Activated naive CD8-positive, alpha-beta T cell treated with anti-CD3 and anti-CD28 coated beads for 36 hours (primary cell): Measurements from ENCODE around the gene RPL14. TPM values are rescaled to one million over a fixed set of nuclear protein-coding genes. Genes with fewer than 3 reads are reported as not detected.
A peak's percentile ranks its signal among the peaks of the same experiment; 100 is the strongest.
"Not testable (repeated sequence)": the region's sequence is repeated elsewhere in the genome, so short reads cannot be mapped to it uniquely, and the experiment has no call there.

Experiments
- DNase-seq: peaks from one replicate; pipeline ENCODE4 v3.0.0; 2021
- H3K27ac Mint-ChIP-seq: one replicate; pipeline ENCODE4 v1.8.0; 2022; ENCODE audit warnings: mild to moderate bottlenecking, moderate library complexity, mixed read lengths
- H3K27me3 Mint-ChIP-seq: one replicate; pipeline ENCODE4 v1.8.0; 2022; ENCODE audit warnings: mild to moderate bottlenecking, mixed read lengths
- H3K36me3 Mint-ChIP-seq: one replicate; pipeline ENCODE4 v1.8.0; 2021; ENCODE audit warnings: mild to moderate bottlenecking, mixed read lengths
- H3K4me1 Mint-ChIP-seq: one replicate; pipeline ENCODE4 v1.8.0; 2021; ENCODE audit warnings: mixed read lengths
- H3K4me3 Mint-ChIP-seq: one replicate; pipeline ENCODE4 v1.8.0; 2022; ENCODE audit warnings: mild to moderate bottlenecking, moderate library complexity, mixed read lengths
- H3K9me3 Mint-ChIP-seq: one replicate; pipeline ENCODE4 v1.8.0; 2022; ENCODE audit warnings: mixed read lengths
- total RNA-seq, 2 experiments: library from RNA; stranded (reverse); gene quantifications; one replicate each; pipeline ENCODE4 v1.2.3, GENCODE V29; 2021

The RPL14 gene
- total RNA-seq, 2 experiments from 2014 or later = 3,153 to 3,196 TPM

DNA sequence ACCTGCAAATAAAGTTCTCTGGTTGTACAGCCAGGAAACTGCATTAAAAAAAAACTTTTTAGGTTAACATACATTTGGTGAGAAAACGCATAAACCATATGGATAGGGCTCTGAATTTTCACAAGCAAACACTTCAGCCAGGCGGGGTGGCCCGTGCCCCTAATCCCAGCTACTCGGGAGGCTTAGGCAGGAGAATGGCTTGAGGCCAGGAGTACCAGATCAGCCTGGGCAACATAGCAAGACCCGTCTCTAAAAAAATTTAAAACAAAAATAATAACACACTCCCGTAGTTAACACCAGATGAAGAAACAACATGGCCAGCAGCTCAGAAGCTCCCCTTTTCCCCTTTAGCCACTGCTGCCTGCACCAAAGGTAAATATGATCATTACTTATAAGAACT is 3.2 kb upstream of the RPL14 start:
- Mint-ChIP-seq H3K36me3 (peaks cover 26% of the 10 kb centered on the region), H3K27ac (no peak overlapping the region), H3K4me1 (peaks cover 34% of the 10 kb centered on the region), H3K9me3 (no peaks in the 10 kb centered on the region), H3K27me3 (no peaks in the 10 kb centered on the region), H3K4me3 (peak overlapping the region; percentile 97)
- no peak for DNase-seq

- no peak for DNase-seq
- Mint-ChIP-seq H3K9me3 (no peaks in the 10 kb centered on the region), H3K27ac (no peak overlapping the region)
These were observed 1.8 kb upstream of the RPL14 start for GRCh38 chr3:40455328-40455727.

GRCh38 chr3:40456279-40456939 is 730 bp upstream of the RPL14 start:
- Mint-ChIP-seq H3K4me3 (peak overlapping the region; percentile 93), H3K27me3 (no peaks in the 10 kb centered on the region), H3K9me3 (no peaks in the 10 kb centered on the region), H3K27ac (peak overlapping the region; percentile 90), H3K36me3 (peaks cover 44% of the 10 kb centered on the region), H3K4me1 (peaks cover 45% of the 10 kb centered on the region)
- DNase-seq = no peak

More at GRCh38 chr3:40455328-40455727, 1.8 kb upstream of the RPL14 start:
- Mint-ChIP-seq H3K27me3 (no peaks in the 10 kb centered on the region), H3K4me1 (peaks cover 39% of the 10 kb centered on the region), H3K4me3 (peak overlapping the region; percentile 93), H3K36me3 (peaks cover 36% of the 10 kb centered on the region)

GRCh38 chr3:40458473-40458872 is 1.3 kb downstream of the RPL14 start:
- peaks cover 44% of the 10 kb centered on the region for H3K4me1 Mint-ChIP-seq
- no peak for DNase-seq
- H3K9me3 Mint-ChIP-seq = no peaks in the 10 kb centered on the region
- H3K4me3 Mint-ChIP-seq = peak overlapping the region; percentile 93
- peak overlapping the region; percentile 90 for H3K27ac Mint-ChIP-seq
- peaks cover 60% of the 10 kb centered on the region for H3K36me3 Mint-ChIP-seq
- no peaks in the 10 kb centered on the region for H3K27me3 Mint-ChIP-seq

DNA sequence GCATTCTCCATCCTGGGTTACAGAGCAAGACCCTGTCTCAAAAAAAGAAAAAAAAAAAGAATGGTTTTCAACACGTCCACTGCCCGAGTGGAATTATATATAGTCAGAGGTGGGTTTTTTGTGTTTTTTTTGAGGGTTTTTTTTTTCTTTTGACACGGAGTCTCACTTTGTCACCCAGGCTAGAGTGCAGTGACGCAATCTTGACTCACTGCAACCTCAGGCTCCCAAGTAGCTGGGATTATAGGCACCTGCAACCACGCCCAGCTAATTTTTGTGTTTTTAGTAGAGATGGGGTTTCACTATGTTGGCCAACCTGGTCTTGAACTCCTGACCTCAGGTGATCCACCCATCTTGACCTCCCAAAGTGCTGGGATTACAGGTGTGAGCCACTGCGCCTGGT is 3.3 kb downstream of the RPL14 start:
- not testable (repeated sequence) for H3K9me3 Mint-ChIP-seq, DNase-seq, H3K27me3 Mint-ChIP-seq
- Mint-ChIP-seq H3K27ac (peak overlapping the region; percentile 72), H3K4me1 (peaks cover 51% of the 10 kb centered on the region), H3K36me3 (peaks cover 79% of the 10 kb centered on the region), H3K4me3 (peak overlapping the region; percentile 47)

DNA sequence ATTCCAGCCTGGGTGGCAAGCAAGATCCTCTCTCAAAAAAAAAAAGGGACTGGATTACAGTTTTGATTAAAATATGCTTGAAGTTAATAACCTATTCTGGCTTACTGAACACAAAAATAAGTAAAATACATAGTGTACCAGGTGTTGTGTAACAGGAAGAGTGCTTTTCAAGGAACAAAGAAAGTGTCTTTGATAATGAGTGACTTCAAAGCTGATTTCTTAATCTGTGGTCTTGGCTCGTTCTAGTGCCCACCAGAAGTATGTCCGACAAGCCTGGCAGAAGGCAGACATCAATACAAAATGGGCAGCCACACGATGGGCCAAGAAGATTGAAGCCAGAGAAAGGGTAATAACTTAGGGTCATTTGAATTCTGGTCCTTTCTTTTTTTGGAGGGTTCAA is 4.0 kb downstream of the RPL14 start:
- H3K27me3 Mint-ChIP-seq = no peaks in the 10 kb centered on the region
- peaks cover 75% of the 10 kb centered on the region for H3K36me3 Mint-ChIP-seq
- no peaks in the 10 kb centered on the region for H3K9me3 Mint-ChIP-seq
- H3K27ac Mint-ChIP-seq = peak overlapping the region; percentile 76
- DNase-seq = no peak
- no peak overlapping the region for H3K4me3 Mint-ChIP-seq
- H3K4me1 Mint-ChIP-seq = peaks cover 46% of the 10 kb centered on the region

DNA sequence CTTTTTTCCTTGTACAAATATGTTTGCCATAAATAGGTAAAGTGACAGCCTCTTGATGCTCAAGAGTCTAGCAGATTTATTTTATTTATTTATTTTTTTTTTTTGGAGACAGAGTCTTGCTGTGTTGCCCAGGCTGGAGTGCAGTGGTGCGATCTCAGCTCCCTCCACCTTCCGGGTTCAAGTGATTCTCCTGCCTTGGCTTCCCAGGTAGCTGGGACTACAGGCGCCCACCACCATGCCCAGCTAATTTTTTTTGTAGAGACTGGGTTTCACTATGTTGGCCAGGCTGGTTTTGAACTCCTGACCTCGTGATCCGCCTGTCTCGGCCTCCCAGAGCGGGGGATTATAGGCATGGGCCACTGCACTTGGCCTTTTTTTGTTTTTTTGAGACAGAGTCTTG is 5.7 kb downstream of the RPL14 start:
- H3K27me3 Mint-ChIP-seq, DNase-seq, H3K4me3 Mint-ChIP-seq, H3K9me3 Mint-ChIP-seq: not testable (repeated sequence)
- Mint-ChIP-seq H3K36me3 (peaks cover 65% of the 10 kb centered on the region), H3K4me1 (peaks cover 42% of the 10 kb centered on the region), H3K27ac (peak overlapping the region; percentile 60)

- Mint-ChIP-seq H3K4me3 (no peak overlapping the region), H3K36me3 (peaks cover 58% of the 10 kb centered on the region), H3K9me3 (no peaks in the 10 kb centered on the region), H3K27me3 (no peaks in the 10 kb centered on the region), H3K27ac (peak overlapping the region; percentile 50), H3K4me1 (peaks cover 40% of the 10 kb centered on the region)
- DNase-seq = no peak
These were observed 6.4 kb downstream of the RPL14 start for GRCh38 chr3:40463579-40463978.

DNA sequence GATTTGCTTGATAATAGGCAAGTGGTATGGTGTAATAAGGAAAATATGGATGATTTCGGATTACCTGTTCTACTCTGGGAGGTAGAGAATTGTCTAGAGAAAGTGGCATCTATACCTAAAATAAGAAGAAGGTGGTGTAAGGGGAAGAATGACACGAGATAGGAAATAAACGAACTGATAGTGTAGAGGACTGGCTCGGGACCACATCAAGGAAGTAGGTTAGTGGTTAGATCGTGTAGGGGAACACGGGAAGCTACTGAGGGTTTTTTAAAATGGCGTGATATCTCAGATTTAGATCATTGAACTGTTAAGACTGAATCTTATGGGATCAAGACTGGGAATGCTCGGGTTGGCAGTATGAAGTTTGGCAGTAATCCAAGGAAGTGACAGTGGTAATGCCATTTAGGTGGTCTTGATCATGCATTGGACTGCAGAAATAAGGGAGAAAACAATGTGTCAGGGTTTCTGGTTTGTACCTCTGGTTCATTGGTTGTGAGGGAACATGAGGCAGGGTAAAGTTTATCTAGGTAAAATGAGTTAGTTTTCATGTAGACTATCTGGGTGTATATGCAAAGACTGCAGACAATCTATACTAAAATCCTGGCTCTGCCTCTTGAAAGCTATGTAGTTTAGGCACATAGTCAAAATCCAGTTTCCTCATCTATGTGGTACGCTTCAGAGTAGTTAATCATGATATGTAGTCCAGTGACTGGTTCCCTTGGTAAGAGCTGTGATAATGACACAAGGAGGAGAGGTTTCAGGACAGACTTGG is 7.4 kb downstream of the RPL14 start:
- Mint-ChIP-seq H3K4me3 (peak overlapping the region; percentile 19), H3K27ac (peak overlapping the region; percentile 50)

GRCh38 chr3:40465111-40465407 is 7.9 kb downstream of the RPL14 start:
- H3K27me3 Mint-ChIP-seq = no peaks in the 10 kb centered on the region
- H3K9me3 Mint-ChIP-seq = no peaks in the 10 kb centered on the region
- H3K36me3 Mint-ChIP-seq = peaks cover 47% of the 10 kb centered on the region
- H3K4me3 Mint-ChIP-seq = peak overlapping the region; percentile 7
- no peak for DNase-seq
- H3K4me1 Mint-ChIP-seq = peaks cover 35% of the 10 kb centered on the region
- peak overlapping the region; percentile 50 for H3K27ac Mint-ChIP-seq

More for the DNA sequence above, 7.4 kb downstream of the RPL14 start:
- Mint-ChIP-seq H3K4me1 (peaks cover 35% of the 10 kb centered on the region), H3K9me3 (no peaks in the 10 kb centered on the region), H3K27me3 (no peaks in the 10 kb centered on the region), H3K36me3 (peaks cover 48% of the 10 kb centered on the region)
- DNase-seq = no peak

DNA sequence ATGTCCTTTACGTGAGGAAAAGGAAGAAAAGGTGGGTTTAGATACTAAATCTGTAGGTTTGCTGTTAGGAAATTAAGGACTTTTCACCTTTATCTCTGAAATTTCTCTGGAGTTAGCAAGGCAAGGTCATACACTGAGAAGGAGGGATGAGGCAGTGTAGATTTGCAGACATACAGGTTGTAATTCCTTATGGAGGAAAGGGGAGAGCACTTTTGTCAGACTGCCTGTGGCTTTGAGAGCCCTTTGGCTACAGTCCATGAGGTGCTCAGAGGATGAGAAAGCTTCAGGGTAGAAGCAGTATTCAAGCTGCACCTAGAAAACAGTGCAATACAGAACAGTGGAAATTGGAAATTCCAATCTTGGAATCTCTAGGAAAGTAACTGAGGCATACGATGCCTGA is 8.3 kb downstream of the RPL14 start:
- Mint-ChIP-seq H3K4me3 (no peak overlapping the region), H3K4me1 (peaks cover 31% of the 10 kb centered on the region), H3K36me3 (peaks cover 43% of the 10 kb centered on the region), H3K9me3 (no peaks in the 10 kb centered on the region), H3K27me3 (no peaks in the 10 kb centered on the region), H3K27ac (peak overlapping the region; percentile 9)
- DNase-seq = no peak

DNA sequence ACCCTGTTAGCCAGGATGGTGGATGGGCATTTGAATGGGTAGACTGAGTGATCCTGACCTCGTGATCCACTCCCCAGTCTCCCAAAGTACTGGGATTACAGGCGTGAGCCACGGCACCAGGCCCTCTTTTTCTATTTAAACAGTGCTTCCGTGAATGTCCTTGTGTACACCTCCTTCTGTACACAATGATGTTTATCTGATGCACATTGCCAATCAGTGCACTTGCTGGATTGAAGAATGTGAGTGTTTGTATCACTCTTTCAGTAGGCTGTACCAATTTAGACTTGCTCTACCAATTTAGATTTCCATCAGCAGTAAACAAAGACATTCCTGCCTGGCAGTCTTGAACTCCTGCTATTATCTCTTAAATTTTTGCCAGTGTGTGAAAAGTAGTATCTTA is 10.9 kb downstream of the RPL14 start:
- peaks cover 18% of the 10 kb centered on the region for H3K4me1 Mint-ChIP-seq
- H3K27me3 Mint-ChIP-seq = no peaks in the 10 kb centered on the region
- no peaks in the 10 kb centered on the region for H3K9me3 Mint-ChIP-seq
- no peak for DNase-seq
- H3K4me3 Mint-ChIP-seq = no peak overlapping the region
- no peak overlapping the region for H3K27ac Mint-ChIP-seq
- peaks cover 23% of the 10 kb centered on the region for H3K36me3 Mint-ChIP-seq

DNA sequence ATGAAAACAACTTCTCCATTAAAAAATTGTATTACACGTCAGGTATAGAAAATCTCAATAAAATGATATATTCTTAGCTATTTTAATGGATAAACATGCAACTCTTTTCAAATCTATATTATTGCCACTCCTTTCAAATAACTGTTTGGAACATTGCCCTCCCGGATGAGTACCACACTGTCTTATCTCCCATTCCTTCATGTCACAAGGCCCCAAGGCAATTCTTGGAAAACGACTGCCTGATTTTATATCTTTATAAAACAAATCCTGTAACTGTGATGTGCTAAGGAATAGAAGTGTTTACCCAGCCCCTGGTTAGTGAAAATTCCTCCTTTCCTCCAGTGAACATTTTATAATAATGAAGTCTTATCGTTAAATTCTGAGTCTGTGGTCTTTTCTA is 13.6 kb downstream of the RPL14 start:
- Mint-ChIP-seq H3K9me3 (no peaks in the 10 kb centered on the region), H3K27me3 (no peaks in the 10 kb centered on the region), H3K36me3 (no peaks in the 10 kb centered on the region), H3K4me1 (no peaks in the 10 kb centered on the region), H3K27ac (no peak overlapping the region), H3K4me3 (no peak overlapping the region)
- DNase-seq = no peak

- peak within 1 kb of the TSS; percentile 83 for H3K27ac Mint-ChIP-seq
- H3K4me1 Mint-ChIP-seq = peaks cover 11% of the 10 kb centered on the region
- peaks cover 14% of the 10 kb centered on the region for H3K36me3 Mint-ChIP-seq
- DNase-seq = peak; percentile 56
- no peaks in the 10 kb centered on the region for H3K9me3 Mint-ChIP-seq
- H3K4me3 Mint-ChIP-seq = peak within 1 kb of the TSS; percentile 86
- H3K27me3 Mint-ChIP-seq = no peaks in the 10 kb centered on the region
These were observed 19.6 kb downstream of the RPL14 start, which contains the start of gene ZNF619 for GRCh38 chr3:40476478-40477470. Gene ZNF619, plus strand, starts transcription at chr3:40477122. Its CDS starts 858 bp downstream, at chr3:40477980.

DNA sequence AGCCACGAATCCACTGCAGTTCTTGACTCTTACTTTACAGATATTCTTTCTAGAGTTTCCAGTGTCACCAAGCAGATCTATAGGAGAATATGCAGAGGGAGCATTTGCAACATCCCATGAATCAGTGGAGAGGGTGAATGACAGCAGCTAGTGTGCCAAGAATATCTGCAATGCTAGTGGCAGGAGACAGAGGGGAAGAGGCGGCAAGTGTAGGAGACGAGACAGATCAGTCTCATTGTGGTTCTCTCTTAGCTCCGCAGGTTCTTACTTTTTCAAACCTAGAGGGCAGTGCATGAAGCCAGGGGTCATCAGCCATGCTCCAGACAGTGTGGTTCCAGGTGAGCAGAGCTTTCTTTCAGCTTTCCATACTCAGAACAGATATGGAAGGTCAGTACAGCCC is 20.5 kb downstream of the RPL14 start:
- peaks cover 19% of the 10 kb centered on the region for H3K36me3 Mint-ChIP-seq
- DNase-seq = no peak
- H3K27me3 Mint-ChIP-seq = no peaks in the 10 kb centered on the region
- H3K4me3 Mint-ChIP-seq = peak overlapping the region; percentile 86
- peak overlapping the region; percentile 83 for H3K27ac Mint-ChIP-seq
- H3K9me3 Mint-ChIP-seq = no peaks in the 10 kb centered on the region
- H3K4me1 Mint-ChIP-seq = peaks cover 15% of the 10 kb centered on the region
